MCF 10A (cell line): ENCODE data around the gene GRAMD1B. TPM values are rescaled to one million over a fixed set of nuclear protein-coding genes. Genes with fewer than 3 reads are reported as not detected.

ENCODE experiments used
- BruUV-seq: library from RNA; stranded (reverse); fragments of 400-500 nt; replicated peaks from 2 replicates; lab custom pipeline; 2021; lab: Mats Ljungman, UMichigan
- CTCF ChIA-PET: fragments of 300-600 bp; sonication (Branson Sonifier 250); formaldehyde crosslinking; extraction: SDS; loops from one replicate; lab custom pipeline; 2021; ENCODE audit warnings: antibody characterized with exemption, inconsistent platforms; lab: Yijun Ruan, JAX
- POLR2A ChIA-PET: fragments of 300-600, 350-650 bp; sonication (Branson Sonifier 250); formaldehyde crosslinking; extraction: SDS; loops from one replicate; lab custom pipeline; 2020; ENCODE audit warnings: antibody characterized with exemption, inconsistent platforms; lab: Yijun Ruan, JAX
- DNase-seq: peaks from one replicate; pipeline ENCODE4 v3.0.0-alpha.2; 2018; ENCODE audit not compliant: unreplicated experiment
- H3K27ac Mint-ChIP-seq: one replicate; pipeline ENCODE4 v1.8.0; 2022; ENCODE audit warnings: mild to moderate bottlenecking, low read depth, mixed read lengths; ENCODE audit not compliant: unreplicated experiment
- H3K27me3 Mint-ChIP-seq: one replicate; pipeline ENCODE4 v1.8.0; 2022; ENCODE audit warnings: mixed read lengths; ENCODE audit not compliant: insufficient read depth, unreplicated experiment
- H3K36me3 Mint-ChIP-seq: one replicate; pipeline ENCODE4 v1.8.0; 2022; ENCODE audit warnings: mild to moderate bottlenecking, moderate library complexity, mixed read lengths; ENCODE audit not compliant: insufficient read depth, unreplicated experiment
- H3K4me1 Mint-ChIP-seq: one replicate; pipeline ENCODE4 v1.8.0; 2022; ENCODE audit warnings: mixed read lengths; ENCODE audit not compliant: insufficient read depth, unreplicated experiment
- H3K4me3 Mint-ChIP-seq: one replicate; pipeline ENCODE4 v1.8.0; 2022; ENCODE audit warnings: mild to moderate bottlenecking, moderate library complexity, mixed read lengths; ENCODE audit not compliant: unreplicated experiment
- H3K9me3 Mint-ChIP-seq: one replicate; pipeline ENCODE4 v1.8.0; 2022; ENCODE audit warnings: mixed read lengths; ENCODE audit not compliant: unreplicated experiment
- CTCF ChIP-seq: fragments of 200-600 bp; IDR thresholded peaks from one replicate; pipeline ENCODE4 v1.8.0; 2022; ENCODE audit warnings: antibody characterized with exemption, mild to moderate bottlenecking; ENCODE audit not compliant: unreplicated experiment
- intact Hi-C: fragments of 100-400 bp; cut with micrococcal nuclease; formaldehyde crosslinking; loops from 2 replicates; pipeline ENCODE4 v1.14.1; 2022
- total RNA-seq: library from RNA; stranded (reverse); gene quantifications from 2 replicates; pipeline ENCODE4 v1.2.3, GENCODE V29; 2022

The GRAMD1B gene
- total RNA-seq, 1 experiment from 2014 or later: 0.26 TPM

- peaks cover under 1% of the 10 kb centered on the region for H3K4me1 Mint-ChIP-seq
- ChIA-PET POLR2A (no interaction called here), CTCF (interaction anchor here (0.7 to 1.1 kb wide), 2 partner anchors 71 to 91 kb away, joined by 3 read pairs; no protein-coding TSS in a partner anchor)
- intact Hi-C loops: no loop called here
- TF ChIP-seq CTCF: no peak
- H3K9me3 Mint-ChIP-seq: no peaks in the 10 kb centered on the region
- BruUV-seq: no TSS peak
- H3K36me3 Mint-ChIP-seq: no peaks in the 10 kb centered on the region
- no peak for DNase-seq
- no peak overlapping the region for H3K27ac Mint-ChIP-seq
- H3K4me3 Mint-ChIP-seq: no peak overlapping the region
- peaks cover 53% of the 10 kb centered on the region for H3K27me3 Mint-ChIP-seq
Measured at GRCh38 chr11:123505546-123506299, 75.7 kb downstream of the GRAMD1B start.

- H3K4me1 Mint-ChIP-seq: peaks cover 6% of the 10 kb centered on the region
- POLR2A ChIA-PET: no interaction called here
- peaks cover 48% of the 10 kb centered on the region for H3K27me3 Mint-ChIP-seq
Measured at GRCh38 chr11:123507043-123507442, 77.0 kb downstream of the GRAMD1B start.

GRCh38 chr11:123509737-123510578 is 79.9 kb downstream of the GRAMD1B start:
- Mint-ChIP-seq H3K9me3 (no peaks in the 10 kb centered on the region), H3K4me1 (peaks cover 6% of the 10 kb centered on the region), H3K36me3 (no peaks in the 10 kb centered on the region), H3K27me3 (peaks cover 45% of the 10 kb centered on the region), H3K27ac (no peak overlapping the region), H3K4me3 (no peak overlapping the region)
- CTCF ChIA-PET: interaction anchor here (0.5 to 6.1 kb wide), 13 partner anchors 10 to 199 kb away, joined by 3 to 91 read pairs (median 4); no protein-coding TSS in a partner anchor
- POLR2A ChIA-PET: interaction anchor here (0.6 to 1.1 kb wide), 2 partner anchors 43 to 67 kb away, joined by 3 read pairs; no protein-coding TSS in a partner anchor
- intact Hi-C loops: no loop called here
- TF ChIP-seq CTCF: no peak
- BruUV-seq: no TSS peak
- no peak for DNase-seq

More at GRCh38 chr11:123507043-123507442, 77.0 kb downstream of the GRAMD1B start:
- Mint-ChIP-seq H3K36me3 (no peaks in the 10 kb centered on the region), H3K9me3 (no peaks in the 10 kb centered on the region), H3K4me3 (no peak overlapping the region), H3K27ac (no peak overlapping the region)
- no TSS peak for BruUV-seq
- intact Hi-C loops: no loop called here
- CTCF ChIA-PET: interaction anchor here (0.6 kb wide), 1 partner anchor 131 kb away, joined by 3 read pairs; no protein-coding TSS in a partner anchor
- TF ChIP-seq CTCF: no peak
- no peak for DNase-seq

- TF ChIP-seq CTCF: no peak
- H3K36me3 Mint-ChIP-seq: no peaks in the 10 kb centered on the region
- no peak overlapping the region for H3K27ac Mint-ChIP-seq
- no TSS peak for BruUV-seq
- H3K9me3 Mint-ChIP-seq: no peaks in the 10 kb centered on the region
- H3K4me3 Mint-ChIP-seq: no peak overlapping the region
- POLR2A ChIA-PET: interaction anchor here (0.6 to 1.1 kb wide), 2 partner anchors 42 to 66 kb away, joined by 3 read pairs; no protein-coding TSS in a partner anchor
- intact Hi-C loops: no loop called here
- peaks cover 45% of the 10 kb centered on the region for H3K27me3 Mint-ChIP-seq
- no peak for DNase-seq
- peaks cover 6% of the 10 kb centered on the region for H3K4me1 Mint-ChIP-seq
- CTCF ChIA-PET: interaction anchor here (0.5 to 6.1 kb wide), 11 partner anchors 12 to 197 kb away, joined by 3 to 91 read pairs (median 5); no protein-coding TSS in a partner anchor
Measured at GRCh38 chr11:123510579-123510905, 80.5 kb downstream of the GRAMD1B start.
